Measurements from ENCODE around the gene TRIM23. TPM values are rescaled to one million over a fixed set of nuclear protein-coding genes. Genes with fewer than 3 reads are reported as not detected.

The TRIM23 gene
- total RNA-seq (2014; rRNA removed; shearing (Covaris generic)), result 7.4 and 13.1 TPM in 2 replicates

DNA sequence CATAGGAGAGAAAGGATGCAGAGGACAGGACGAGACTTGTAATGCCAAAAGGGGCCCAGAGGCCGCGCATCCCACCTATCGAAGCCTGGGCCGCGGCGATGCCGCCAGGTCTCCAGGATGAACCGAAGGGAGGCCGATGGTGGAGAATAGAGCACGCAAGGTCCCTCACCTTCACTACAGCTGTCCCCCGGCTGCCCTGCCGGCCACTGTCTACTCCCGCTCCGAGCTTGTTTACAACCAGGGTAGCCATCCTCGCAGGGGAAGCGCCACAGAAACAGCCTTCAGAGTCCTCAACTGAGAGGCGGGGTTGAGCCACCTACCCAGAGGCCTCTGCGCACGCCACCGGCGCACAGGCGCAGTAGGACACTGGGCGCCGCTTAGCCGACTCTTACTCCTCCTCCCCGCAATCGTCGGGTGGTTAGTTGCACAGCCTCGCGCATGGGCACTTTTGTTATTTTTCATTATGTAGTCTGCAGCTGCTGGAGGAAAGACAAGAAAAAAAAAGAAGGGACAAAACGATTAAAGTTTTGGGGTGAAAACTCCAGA, at the start of gene TRIM23:
TSS of gene TRIM23 (minus strand) at position 309 of the 546 bp plus-strand sequence. CDS start at position 250, 59 bp downstream.

DNA sequence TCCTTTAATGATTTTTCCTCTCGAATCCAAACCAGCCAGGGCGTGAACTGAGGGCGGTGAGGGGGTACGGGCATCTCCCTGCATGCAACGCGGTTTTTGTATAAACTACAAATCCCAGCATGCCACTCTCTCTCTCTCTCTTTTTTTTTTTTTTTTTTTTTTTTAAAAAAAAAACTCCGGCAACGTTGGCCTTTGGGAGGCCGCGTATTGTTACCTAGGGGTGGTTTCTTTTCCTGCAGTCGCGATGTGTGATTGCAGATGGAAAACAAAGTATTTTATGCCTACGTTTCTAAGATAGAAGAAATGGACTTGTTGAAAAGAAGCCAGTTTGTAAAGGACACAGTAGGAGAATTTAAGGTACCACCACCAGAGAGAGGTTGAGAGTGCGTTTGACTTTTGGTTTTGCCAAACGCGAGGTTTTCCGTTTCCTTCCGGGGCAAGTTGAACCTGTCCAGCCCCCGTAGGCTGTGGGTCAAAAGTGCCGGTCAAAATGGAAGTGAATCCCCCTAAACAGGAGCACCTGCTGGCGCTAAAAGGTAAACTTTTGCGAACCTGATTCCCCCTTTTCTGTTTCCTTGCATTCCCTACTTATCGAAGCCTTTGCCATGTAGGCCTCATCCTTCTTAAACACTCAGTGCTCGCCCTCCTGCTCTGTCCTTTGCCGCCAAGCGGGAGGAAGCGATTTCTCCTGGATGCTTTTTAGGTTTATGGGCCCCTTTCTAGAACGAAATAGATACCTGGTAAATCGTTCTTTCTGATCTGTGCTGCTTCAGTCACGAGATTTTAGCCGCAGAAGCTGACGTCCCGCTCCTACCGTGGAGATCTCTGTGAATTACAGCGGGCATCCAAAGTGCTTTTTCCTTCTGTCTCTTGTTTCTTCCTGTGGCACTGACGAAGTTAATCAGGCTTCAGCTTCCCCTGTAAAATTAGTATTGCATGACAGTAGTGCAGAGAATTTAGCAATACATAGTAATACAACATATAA, 730 bp upstream of the TRIM23 start, which contains the start of the genes SHLD3 and TRAPPC13:
TSS of gene SHLD3 (plus strand) at position 457 of the 985 bp plus-strand sequence. CDS start 4,561 bp downstream, outside the sequence.
TSS of gene TRAPPC13 (plus strand) at position 457 of the 985 bp plus-strand sequence. CDS start at position 491, 34 bp downstream.

DNA sequence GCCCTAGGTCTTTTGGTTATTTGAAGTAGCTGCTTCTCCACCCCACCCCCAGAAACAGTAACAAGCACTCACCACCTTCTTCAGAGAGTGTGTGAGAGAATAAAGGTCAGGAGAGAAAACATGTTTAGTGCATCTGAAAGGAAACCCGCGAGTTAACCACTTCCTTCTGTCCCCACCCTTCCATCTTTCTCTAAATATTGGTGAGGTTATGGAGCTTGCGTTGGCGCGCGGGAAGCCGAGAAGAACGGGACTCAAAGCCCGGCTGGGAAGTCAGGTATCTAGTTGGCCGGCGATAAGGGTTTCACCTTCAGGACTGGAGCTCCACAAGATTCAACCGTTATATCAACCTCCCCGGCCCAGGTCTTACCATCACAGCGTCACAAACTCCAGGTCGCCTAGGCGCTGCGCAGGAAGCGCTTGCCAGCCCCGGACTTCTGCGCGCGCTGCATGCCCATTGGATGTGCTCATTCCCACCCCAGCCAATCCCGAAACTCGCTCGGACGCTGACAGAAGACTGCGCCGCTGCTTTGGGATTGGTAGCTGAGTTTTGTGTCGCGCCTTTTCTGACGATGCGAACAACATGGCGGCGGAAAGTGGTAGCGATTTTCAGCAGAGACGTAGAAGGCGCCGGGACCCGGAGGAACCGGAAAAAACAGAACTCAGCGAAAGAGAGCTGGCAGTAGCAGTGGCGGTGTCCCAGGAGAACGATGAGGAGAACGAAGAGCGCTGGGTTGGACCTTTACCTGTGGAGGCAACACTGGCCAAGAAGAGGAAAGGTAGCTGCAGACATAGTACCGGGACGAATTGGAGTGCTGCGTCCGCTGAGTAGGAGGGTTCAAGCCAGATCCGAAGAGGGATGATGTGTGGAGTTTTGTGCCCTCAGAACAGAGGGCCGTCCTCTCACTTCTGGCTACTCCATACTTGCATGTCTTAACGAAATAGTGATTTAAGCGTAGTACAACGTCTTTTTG, 61.1 kb downstream of the TRIM23 start, which contains the start of the genes CENPK and PPWD1:
TSS of gene CENPK (minus strand) at position 438 of the 971 bp plus-strand sequence. CDS start 8,261 bp downstream, outside the sequence.
TSS of gene PPWD1 (plus strand) at position 566 of the 971 bp plus-strand sequence. CDS start at position 581, 15 bp downstream.

Small RNA genes within 50 kb of the gene (small RNA-seq; reads per million reads assigned to genes)
- gene RNU6-540P, result not detected

Other genes with a start within 250 kb of the TRIM23 start
- gene ADAMTS6, start 142.4 kb downstream of the TRIM23 start, total RNA-seq (2014; rRNA removed; shearing (Covaris generic)), result 3.1 and 3.2 TPM in 2 replicates
- 33.7 and 34.6 TPM in 2 replicates for gene CENPK, start 61.2 kb downstream of the TRIM23 start, total RNA-seq (2014; rRNA removed; shearing (Covaris generic))
- 34.4 and 41.0 TPM in 2 replicates for gene PPWD1, start 61.0 kb downstream of the TRIM23 start, total RNA-seq (2014; rRNA removed; shearing (Covaris generic))
- 3.1 and 5.9 TPM in 2 replicates for gene SHLD3, start 694 bp upstream of the TRIM23 start, total RNA-seq (2014; rRNA removed; shearing (Covaris generic))
- 26.9 and 29.8 TPM in 2 replicates for gene TRAPPC13, start 694 bp upstream of the TRIM23 start, total RNA-seq (2014; rRNA removed; shearing (Covaris generic))
- 5.4 and 6.9 TPM in 2 replicates for gene SGTB, start 97.8 kb upstream of the TRIM23 start, total RNA-seq (2014; rRNA removed; shearing (Covaris generic))
- gene NLN, start 97.9 kb upstream of the TRIM23 start, total RNA-seq (2014; rRNA removed; shearing (Covaris generic)), result 14.4 and 16.9 TPM in 2 replicates

All from A375 (cell line).